IgD-negative memory B cell (primary cell): ENCODE measurements around the gene NHSL2. TPM values are rescaled to one million over a fixed set of nuclear protein-coding genes. Genes with fewer than 3 reads are reported as not detected.

Experiments
- H3K27ac Mint-ChIP-seq, 3 donors: one replicate each; pipeline ENCODE4 v1.8.0; 2020 to 2022; ENCODE audit warnings: mild to moderate bottlenecking in 3 of 3, mixed read lengths in 3 of 3, moderate library complexity in 1 of 3
- H3K27me3 Mint-ChIP-seq: one replicate; pipeline ENCODE4 v1.8.0; 2021; ENCODE audit warnings: mixed read lengths
- H3K36me3 Mint-ChIP-seq: one replicate; pipeline ENCODE4 v1.8.0; 2020; ENCODE audit warnings: mild to moderate bottlenecking, mixed read lengths
- H3K4me1 Mint-ChIP-seq, 3 donors: one replicate each; pipeline ENCODE4 v1.8.0; 2020 to 2022; ENCODE audit warnings: mixed read lengths in 3 of 3, mild to moderate bottlenecking in 1 of 3
- H3K4me3 Mint-ChIP-seq, 4 donors: one replicate each; pipeline ENCODE4 v1.8.0; 2020 to 2022; ENCODE audit warnings: mild to moderate bottlenecking in 4 of 4, mixed read lengths in 4 of 4, moderate library complexity in 3 of 4
- H3K9me3 Mint-ChIP-seq, 3 donors: one replicate each; pipeline ENCODE4 v1.8.0; 2020 to 2021; ENCODE audit warnings: mixed read lengths in 3 of 3, mild to moderate bottlenecking in 1 of 3
- polyA plus RNA-seq: library from polyadenylated mRNA; unstranded; fragments of 300-500 nt; fragmentation: Illumina TruSeq; gene quantifications from one replicate; pipeline ENCODE4 v1.2.3, GENCODE V29; 2021

The NHSL2 gene
- polyA plus RNA-seq, 1 donor from 2014 or later, result 0.83 TPM

GRCh38 chrX:71912156-71912555 lies 1.5 kb downstream of the NHSL2 start:
- no peaks in the 10 kb centered on the region for H3K9me3 Mint-ChIP-seq
- no peak overlapping the region for H3K4me3 Mint-ChIP-seq
- H3K36me3 Mint-ChIP-seq, result peaks cover 1% of the 10 kb centered on the region
- H3K27me3 Mint-ChIP-seq, result peaks cover 26% of the 10 kb centered on the region
- no peaks in the 10 kb centered on the region for H3K4me1 Mint-ChIP-seq
- no peak overlapping the region for H3K27ac Mint-ChIP-seq

GRCh38 chrX:71913156-71913950 lies 2.7 kb downstream of the NHSL2 start:
- H3K27ac Mint-ChIP-seq, result no peak overlapping the region
- peaks cover 23% of the 10 kb centered on the region for H3K27me3 Mint-ChIP-seq
- no peaks in the 10 kb centered on the region for H3K4me1 Mint-ChIP-seq
- no peak overlapping the region for H3K4me3 Mint-ChIP-seq
- H3K36me3 Mint-ChIP-seq, result no peaks in the 10 kb centered on the region
- no peaks in the 10 kb centered on the region for H3K9me3 Mint-ChIP-seq

- Mint-ChIP-seq H3K4me1 (no peaks in the 10 kb centered on the region), H3K27ac (no peak overlapping the region), H3K27me3 (peaks cover 11% of the 10 kb centered on the region), H3K4me3 (no peak overlapping the region), H3K9me3 (no peaks in the 10 kb centered on the region), H3K36me3 (no peaks in the 10 kb centered on the region)
These were observed 7.1 kb downstream of the NHSL2 start for GRCh38 chrX:71917621-71918343.

- no peak overlapping the region for H3K27ac Mint-ChIP-seq
- no peaks in the 10 kb centered on the region for H3K4me1 Mint-ChIP-seq
- H3K36me3 Mint-ChIP-seq, result no peaks in the 10 kb centered on the region
- peaks cover 15% of the 10 kb centered on the region for H3K27me3 Mint-ChIP-seq
- no peak overlapping the region for H3K4me3 Mint-ChIP-seq
- H3K9me3 Mint-ChIP-seq, result no peaks in the 10 kb centered on the region
These were observed 8.8 kb downstream of the NHSL2 start for GRCh38 chrX:71919431-71919830.

GRCh38 chrX:71919886-71920285 lies 9.2 kb downstream of the NHSL2 start:
- H3K27ac Mint-ChIP-seq, result no peak overlapping the region
- no peaks in the 10 kb centered on the region for H3K4me1 Mint-ChIP-seq
- no peak overlapping the region for H3K4me3 Mint-ChIP-seq
- H3K27me3 Mint-ChIP-seq, result peaks cover 15% of the 10 kb centered on the region
- H3K36me3 Mint-ChIP-seq, result no peaks in the 10 kb centered on the region
- no peaks in the 10 kb centered on the region for H3K9me3 Mint-ChIP-seq

GRCh38 chrX:71922686-71923085 lies 12.0 kb downstream of the NHSL2 start:
- Mint-ChIP-seq H3K27me3 (peaks cover 9% of the 10 kb centered on the region), H3K36me3 (no peaks in the 10 kb centered on the region), H3K4me1 (no peaks in the 10 kb centered on the region), H3K4me3 (no peak overlapping the region), H3K27ac (no peak overlapping the region), H3K9me3 (no peaks in the 10 kb centered on the region)

GRCh38 chrX:71923516-71923915 lies 12.9 kb downstream of the NHSL2 start:
- Mint-ChIP-seq H3K36me3 (no peaks in the 10 kb centered on the region), H3K4me3 (no peak overlapping the region), H3K27ac (no peak overlapping the region), H3K4me1 (no peaks in the 10 kb centered on the region), H3K9me3 (no peaks in the 10 kb centered on the region), H3K27me3 (peaks cover 10% of the 10 kb centered on the region)

- H3K27ac Mint-ChIP-seq, result no peak overlapping the region
- peaks cover 6% of the 10 kb centered on the region for H3K27me3 Mint-ChIP-seq
- no peak overlapping the region for H3K4me3 Mint-ChIP-seq
- no peaks in the 10 kb centered on the region for H3K4me1 Mint-ChIP-seq
- H3K9me3 Mint-ChIP-seq, result no peaks in the 10 kb centered on the region
- H3K36me3 Mint-ChIP-seq, result no peaks in the 10 kb centered on the region
These were observed 16.4 kb downstream of the NHSL2 start for GRCh38 chrX:71927040-71927439.

- Mint-ChIP-seq H3K36me3 (no peaks in the 10 kb centered on the region), H3K27ac (no peak overlapping the region), H3K9me3 (no peaks in the 10 kb centered on the region), H3K27me3 (peaks cover 1% of the 10 kb centered on the region), H3K4me1 (no peaks in the 10 kb centered on the region), H3K4me3 (no peak overlapping the region)
These were observed 18.2 kb downstream of the NHSL2 start for GRCh38 chrX:71928856-71929255.

- no peaks in the 10 kb centered on the region for H3K4me1 Mint-ChIP-seq
- H3K36me3 Mint-ChIP-seq, result no peaks in the 10 kb centered on the region
- H3K9me3 Mint-ChIP-seq, result no peaks in the 10 kb centered on the region
- H3K27ac Mint-ChIP-seq, result no peak overlapping the region
- H3K4me3 Mint-ChIP-seq, result no peak overlapping the region
- peaks cover 1% of the 10 kb centered on the region for H3K27me3 Mint-ChIP-seq
These were observed 19.7 kb downstream of the NHSL2 start for GRCh38 chrX:71930298-71930697.

- Mint-ChIP-seq H3K36me3 (no peaks in the 10 kb centered on the region), H3K4me1 (no peaks in the 10 kb centered on the region), H3K4me3 (no peak overlapping the region), H3K9me3 (no peaks in the 10 kb centered on the region), H3K27me3 (no peaks in the 10 kb centered on the region), H3K27ac (no peak overlapping the region)
These were observed 24.8 kb downstream of the NHSL2 start for GRCh38 chrX:71935476-71935875.

- H3K36me3 Mint-ChIP-seq, result no peaks in the 10 kb centered on the region
- H3K4me3 Mint-ChIP-seq, result no peak overlapping the region
- no peak overlapping the region for H3K27ac Mint-ChIP-seq
- no peaks in the 10 kb centered on the region for H3K27me3 Mint-ChIP-seq
- H3K4me1 Mint-ChIP-seq, result no peaks in the 10 kb centered on the region
- H3K9me3 Mint-ChIP-seq, result no peaks in the 10 kb centered on the region
These were observed 26.0 kb downstream of the NHSL2 start for GRCh38 chrX:71936632-71937031.

GRCh38 chrX:71938371-71938770 lies 27.7 kb downstream of the NHSL2 start:
- Mint-ChIP-seq H3K36me3 (no peaks in the 10 kb centered on the region), H3K27me3 (no peaks in the 10 kb centered on the region), H3K27ac (no peak overlapping the region), H3K9me3 (no peaks in the 10 kb centered on the region), H3K4me3 (no peak overlapping the region), H3K4me1 (no peaks in the 10 kb centered on the region)

GRCh38 chrX:71941145-71941544 lies 30.5 kb downstream of the NHSL2 start:
- Mint-ChIP-seq H3K4me3 (no peak overlapping the region), H3K27me3 (peaks cover 4% of the 10 kb centered on the region), H3K36me3 (no peaks in the 10 kb centered on the region), H3K27ac (no peak overlapping the region), H3K9me3 (no peaks in the 10 kb centered on the region), H3K4me1 (no peaks in the 10 kb centered on the region)

- Mint-ChIP-seq H3K4me1 (no peaks in the 10 kb centered on the region), H3K4me3 (no peak overlapping the region), H3K27me3 (peaks cover 4% of the 10 kb centered on the region), H3K27ac (no peak overlapping the region), H3K9me3 (no peaks in the 10 kb centered on the region), H3K36me3 (no peaks in the 10 kb centered on the region)
These were observed 31.1 kb downstream of the NHSL2 start for GRCh38 chrX:71941776-71942175.

GRCh38 chrX:71944369-71944768 lies 33.7 kb downstream of the NHSL2 start:
- no peak overlapping the region for H3K27ac Mint-ChIP-seq
- H3K27me3 Mint-ChIP-seq, result peaks cover 9% of the 10 kb centered on the region
- no peaks in the 10 kb centered on the region for H3K9me3 Mint-ChIP-seq
- no peak overlapping the region for H3K4me3 Mint-ChIP-seq
- no peaks in the 10 kb centered on the region for H3K36me3 Mint-ChIP-seq
- no peaks in the 10 kb centered on the region for H3K4me1 Mint-ChIP-seq
